ENCODE data around the gene ZFAND5.

The ZFAND5 gene

GRCh38 chr9:72322259-72322658, 42.7 kb downstream of the ZFAND5 start:
- DNase-seq, result peak; percentile 24

- peak; percentile 44 for DNase-seq
Measured at GRCh38 chr9:72315510-72316311, 49.3 kb downstream of the ZFAND5 start.

- peak; percentile 65 for DNase-seq
Measured at GRCh38 chr9:72315089-72315509, 49.9 kb downstream of the ZFAND5 start.

GRCh38 chr9:72313507-72313906, 51.5 kb downstream of the ZFAND5 start:
- DNase-seq, result no peak

- DNase-seq, result no peak
Measured at GRCh38 chr9:72312386-72312987, 52.5 kb downstream of the ZFAND5 start.

- no peak for DNase-seq
Measured at GRCh38 chr9:72309364-72310133, 55.5 kb downstream of the ZFAND5 start.

- no peak for DNase-seq
Measured at GRCh38 chr9:72306761-72307160, 58.2 kb downstream of the ZFAND5 start.

- no peak for DNase-seq
Measured at GRCh38 chr9:72305707-72306106, 59.3 kb downstream of the ZFAND5 start.

GRCh38 chr9:72305102-72305546, 59.9 kb downstream of the ZFAND5 start:
- peak; percentile 75 for DNase-seq

- DNase-seq, result no peak
Measured at GRCh38 chr9:72304538-72304937, 60.5 kb downstream of the ZFAND5 start.
